Left ventricle myocardium inferior (tissue), 1 donor: Measurements from ENCODE around the gene ZNF446. TPM values are rescaled to one million over a fixed set of nuclear protein-coding genes. Genes with fewer than 3 reads are reported as not detected.

ENCODE experiments used
- DNase-seq: peaks from one replicate; pipeline ENCODE4 v3.0.0-alpha.2; 2020
- H3K27ac ChIP-seq: fragments of 200-600 bp; replicated peaks from 2 replicates; pipeline ENCODE4 v1.8.0; 2021
- H3K27me3 ChIP-seq: fragments of 200-600 bp; 2 replicates; pipeline ENCODE4 v1.8.0; 2021; ENCODE audit warnings: low read depth
- H3K36me3 ChIP-seq: fragments of 200-600 bp; 2 replicates; pipeline ENCODE4 v1.8.0; 2021
- H3K4me1 ChIP-seq: fragments of 200-600 bp; 2 replicates; pipeline ENCODE4 v1.8.0; 2021
- H3K4me3 ChIP-seq: fragments of 200-600 bp; 2 replicates; pipeline ENCODE4 v1.8.0; 2021; ENCODE audit warnings: mild to moderate bottlenecking, moderate library complexity
- H3K9me3 ChIP-seq: fragments of 200-600 bp; replicated peaks from 2 replicates; pipeline ENCODE4 v1.8.0; 2021
- intact Hi-C: fragments of 100-400 bp; cut with micrococcal nuclease; formaldehyde crosslinking; loops from one replicate; pipeline ENCODE4 v1.11.0; 2022
- total RNA-seq: library from RNA; stranded (reverse); fragmentation: NEBNext Ultra II Directional; extraction: Animal tissue kit (Norgen Biotek cat#: 25700); gene quantifications from one replicate; pipeline ENCODE4 v1.2.1, GENCODE V29; 2021
- TF ChIP-seq, protein P1 (sequence below): fragments of 200-600 bp; IDR thresholded peaks from 2 replicates; pipeline ENCODE4 v1.8.0; 2021; ENCODE audit warnings: antibody characterized with exemption, mild to moderate bottlenecking, borderline replicate concordance
- donor health status: DM: no; HTN: yes; CAD: no; lungs with severe emphysema.

The ZNF446 gene
- total RNA-seq, 1 donor from 2014 or later, result 4.9 TPM

GRCh38 chr19:58455306-58455705, 20.8 kb upstream of the ZNF446 start:
- H3K36me3 ChIP-seq, result peaks cover 29% of the 10 kb centered on the region
- no peaks in the 10 kb centered on the region for H3K9me3 ChIP-seq
- no peak overlapping the region for H3K4me3 ChIP-seq
- no peak for DNase-seq
- intact Hi-C loops, result no loop called here
- no peak overlapping the region for H3K27ac ChIP-seq
- TF ChIP-seq, protein P1, sequence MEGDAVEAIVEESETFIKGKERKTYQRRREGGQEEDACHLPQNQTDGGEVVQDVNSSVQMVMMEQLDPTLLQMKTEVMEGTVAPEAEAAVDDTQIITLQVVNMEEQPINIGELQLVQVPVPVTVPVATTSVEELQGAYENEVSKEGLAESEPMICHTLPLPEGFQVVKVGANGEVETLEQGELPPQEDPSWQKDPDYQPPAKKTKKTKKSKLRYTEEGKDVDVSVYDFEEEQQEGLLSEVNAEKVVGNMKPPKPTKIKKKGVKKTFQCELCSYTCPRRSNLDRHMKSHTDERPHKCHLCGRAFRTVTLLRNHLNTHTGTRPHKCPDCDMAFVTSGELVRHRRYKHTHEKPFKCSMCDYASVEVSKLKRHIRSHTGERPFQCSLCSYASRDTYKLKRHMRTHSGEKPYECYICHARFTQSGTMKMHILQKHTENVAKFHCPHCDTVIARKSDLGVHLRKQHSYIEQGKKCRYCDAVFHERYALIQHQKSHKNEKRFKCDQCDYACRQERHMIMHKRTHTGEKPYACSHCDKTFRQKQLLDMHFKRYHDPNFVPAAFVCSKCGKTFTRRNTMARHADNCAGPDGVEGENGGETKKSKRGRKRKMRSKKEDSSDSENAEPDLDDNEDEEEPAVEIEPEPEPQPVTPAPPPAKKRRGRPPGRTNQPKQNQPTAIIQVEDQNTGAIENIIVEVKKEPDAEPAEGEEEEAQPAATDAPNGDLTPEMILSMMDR, result no peak
- no peaks in the 10 kb centered on the region for H3K27me3 ChIP-seq
- peaks cover 14% of the 10 kb centered on the region for H3K4me1 ChIP-seq

DNA sequence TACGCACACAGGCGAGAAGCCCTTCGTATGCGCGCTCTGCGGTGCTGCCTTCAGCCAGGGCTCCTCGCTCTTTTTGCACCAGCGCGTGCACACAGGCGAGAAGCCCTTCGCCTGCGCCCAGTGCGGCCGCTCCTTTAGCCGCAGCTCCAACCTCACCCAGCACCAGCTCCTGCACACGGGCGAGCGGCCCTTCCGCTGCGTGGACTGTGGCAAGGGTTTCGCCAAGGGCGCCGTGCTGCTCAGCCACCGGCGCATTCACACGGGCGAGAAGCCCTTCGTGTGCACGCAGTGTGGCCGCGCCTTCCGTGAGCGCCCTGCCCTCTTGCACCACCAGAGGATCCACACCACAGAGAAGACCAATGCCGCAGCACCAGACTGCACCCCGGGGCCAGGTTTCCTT, 20.0 kb upstream of the ZNF446 start:
- TF ChIP-seq, protein P1, result no peak
- no peak for DNase-seq
- Histone ChIP-seq H3K27me3 (no peaks in the 10 kb centered on the region), H3K4me1 (peaks cover 10% of the 10 kb centered on the region), H3K9me3 (no peaks in the 10 kb centered on the region), H3K36me3 (peaks cover 29% of the 10 kb centered on the region), H3K27ac (no peak overlapping the region), H3K4me3 (no peak overlapping the region)
- intact Hi-C loops, result no loop called here

DNA sequence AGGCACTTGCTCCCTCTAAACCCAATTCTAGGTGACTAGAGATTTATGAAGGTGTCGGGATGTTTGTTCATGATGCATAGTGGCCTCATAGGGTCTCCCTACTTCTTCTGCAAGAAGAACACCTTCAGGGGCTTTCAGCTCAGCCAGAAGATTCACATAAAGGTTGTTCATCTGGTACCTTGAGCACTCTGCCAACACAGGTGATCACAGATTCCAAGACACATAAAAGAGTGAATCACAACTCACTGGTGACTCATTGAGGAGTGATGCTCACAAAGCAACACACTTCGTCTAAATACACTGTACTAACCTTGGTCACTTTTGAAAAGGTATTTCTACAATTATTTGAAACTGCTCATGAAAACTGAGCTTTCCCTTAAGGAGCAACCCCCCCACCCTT, 16.1 kb upstream of the ZNF446 start:
- Histone ChIP-seq H3K4me3 (no peak overlapping the region), H3K36me3 (peaks cover 19% of the 10 kb centered on the region), H3K27me3 (no peaks in the 10 kb centered on the region), H3K4me1 (no peaks in the 10 kb centered on the region), H3K27ac (no peak overlapping the region), H3K9me3 (no peaks in the 10 kb centered on the region)
- TF ChIP-seq, protein P1, result no peak
- intact Hi-C loops, result no loop called here
- DNase-seq, result no peak

DNA sequence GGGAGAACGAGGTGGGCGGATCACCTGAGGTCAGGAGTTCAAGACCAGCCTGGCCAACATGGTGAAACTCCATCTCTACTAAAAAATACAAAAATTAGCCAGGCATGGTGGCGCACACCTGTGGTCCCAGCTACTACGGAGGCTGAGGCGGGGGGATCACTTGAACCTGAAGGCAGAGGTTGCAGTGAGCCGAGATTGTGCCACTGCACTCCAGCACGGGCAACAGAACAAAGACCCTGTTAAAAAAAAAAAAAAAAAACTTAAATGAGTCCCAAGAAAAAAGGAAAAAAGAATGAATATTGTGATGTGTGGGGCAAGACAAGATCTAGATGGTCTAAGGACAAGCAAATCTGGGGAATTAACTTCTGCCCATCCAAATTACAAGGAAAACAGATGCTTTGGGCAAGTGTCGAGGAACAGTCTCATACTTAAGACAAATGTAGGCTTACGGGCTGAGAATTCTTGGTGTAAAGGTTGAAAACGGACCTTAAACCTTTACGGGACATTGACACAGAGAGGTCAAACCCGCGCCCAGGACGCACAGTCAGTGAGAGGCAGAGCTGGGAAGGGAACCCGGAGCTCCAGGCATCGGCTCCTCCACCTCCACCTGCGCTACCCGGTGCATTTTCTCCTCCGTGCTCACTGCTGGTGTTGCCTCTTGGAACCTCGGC, 9.9 kb upstream of the ZNF446 start:
- intact Hi-C loops, result no loop called here

GRCh38 chr19:58466760-58467589, 9.2 kb upstream of the ZNF446 start, which contains the start of gene ZNF324:
Gene ZNF324, plus strand, starts transcription at chr19:58467080. Its CDS starts 2,106 bp downstream, at chr19:58469186.
- H3K27me3 ChIP-seq, result no peaks in the 10 kb centered on the region
- TF ChIP-seq, protein P1, result no peak
- H3K9me3 ChIP-seq, result no peaks in the 10 kb centered on the region
- H3K36me3 ChIP-seq, result peaks cover 26% of the 10 kb centered on the region
- peak within 1 kb of the TSS; percentile 83 for H3K27ac ChIP-seq
- H3K4me1 ChIP-seq, result peaks cover 28% of the 10 kb centered on the region
- DNase-seq, result peak; percentile 99
- peak within 1 kb of the TSS; percentile 92 for H3K4me3 ChIP-seq
- intact Hi-C loops, result no loop called here

More for the DNA sequence above, 9.9 kb upstream of the ZNF446 start:
- Histone ChIP-seq H3K27ac (peak overlapping the region; percentile 83), H3K4me3 (peak overlapping the region; percentile 92), H3K27me3 (no peaks in the 10 kb centered on the region), H3K9me3 (no peaks in the 10 kb centered on the region), H3K4me1 (peaks cover 28% of the 10 kb centered on the region), H3K36me3 (peaks cover 21% of the 10 kb centered on the region)
- TF ChIP-seq, protein P1, result no peak
- DNase-seq, result no peak
